Neural cell (in vitro differentiated cells): Measurements from ENCODE around the gene VSIG10L. TPM values are rescaled to one million over a fixed set of nuclear protein-coding genes. Genes with fewer than 3 reads are reported as not detected.

Experiments used
- H2AFZ ChIP-seq: fragments of 200-600, 300-800 bp; sonication (generic), shearing (Covaris generic); 2 replicates; pipeline ENCODE4 v1.6.0; 2014; ENCODE audit warnings: low read depth, mild to moderate bottlenecking, antibody characterized with exemption, low read length, moderate library complexity
- H3F3A ChIP-seq: fragments of 200-600 bp; shearing (Covaris generic); 2 replicates; pipeline ENCODE4 v1.6.1; 2016; ENCODE audit warnings: mild to moderate bottlenecking, moderate library complexity, mixed read lengths, antibody characterized with exemption, low read length; ENCODE audit not compliant: insufficient read depth, poor library complexity, severe bottlenecking
- H3K27ac ChIP-seq: fragments of 200-600, 300-800 bp; sonication (generic), shearing (Covaris generic); 2 replicates; pipeline ENCODE4 v1.5.1; 2014; ENCODE audit warnings: mild to moderate bottlenecking, low read length, moderate library complexity
- H3K27me3 ChIP-seq: fragments of 300-800, 200-600 bp; sonication (generic), shearing (Covaris generic); 2 replicates; pipeline ENCODE4 v1.6.0; 2014; ENCODE audit warnings: mild to moderate bottlenecking, low read depth, low read length, moderate library complexity; ENCODE audit not compliant: insufficient read depth
- H3K36me3 ChIP-seq: fragments of 300-800, 200-600 bp; sonication (generic), shearing (Covaris generic); 2 replicates; pipeline ENCODE4 v1.5.1; 2014; ENCODE audit warnings: mild to moderate bottlenecking, antibody characterized with exemption, low read length, moderate library complexity; ENCODE audit not compliant: insufficient read depth
- H3K4me2 ChIP-seq: fragments of 300-800, 200-600 bp; sonication (generic), shearing (Covaris generic); 2 replicates; pipeline ENCODE4 v1.6.0; 2014; ENCODE audit warnings: mild to moderate bottlenecking, low read length
- H3K4me3 ChIP-seq: fragments of 300-800, 200-600 bp; sonication (generic), shearing (Covaris generic); 2 replicates; pipeline ENCODE4 v1.5.1; 2014; ENCODE audit warnings: mild to moderate bottlenecking, low read length, moderate library complexity
- H3K79me2 ChIP-seq: fragments of 200-600 bp; shearing (Covaris generic); replicated peaks from 2 replicates; pipeline ENCODE4 v1.6.0; 2014; ENCODE audit warnings: mild to moderate bottlenecking, low read length, moderate library complexity; ENCODE audit not compliant: insufficient read depth
- H3K9ac ChIP-seq: fragments of 300-800, 200-600 bp; sonication (generic), shearing (Covaris generic); 2 replicates; pipeline ENCODE4 v1.6.1; 2016; ENCODE audit warnings: mild to moderate bottlenecking, low read length, mixed read lengths
- H3K9me2 ChIP-seq: fragments of 200-600 bp; shearing (Covaris generic); 2 replicates; pipeline ENCODE4 v1.6.1; 2016; ENCODE audit warnings: mild to moderate bottlenecking, low read length, mixed read lengths; ENCODE audit not compliant: insufficient read depth
- H3K9me3 ChIP-seq: fragments of 200-600, 300-800 bp; sonication (generic), shearing (Covaris generic); 2 replicates; pipeline ENCODE4 v1.6.1; 2016; ENCODE audit warnings: mild to moderate bottlenecking, mixed run types, low read length, moderate library complexity, mixed read lengths
- H4K20me1 ChIP-seq: fragments of 200-600 bp; shearing (Covaris generic); 2 replicates; pipeline ENCODE4 v1.6.1; 2016; ENCODE audit warnings: mild to moderate bottlenecking, mixed run types; ENCODE audit not compliant: insufficient read depth
- EP300 ChIP-seq: fragments of 450-650 bp; conservative IDR thresholded peaks from 2 replicates; pipeline ENCODE4 v1.6.1; 2014; ENCODE audit warnings: antibody characterized with exemption, mild to moderate bottlenecking, moderate library complexity; ENCODE audit not compliant: poor library complexity, severe bottlenecking
- EZH2 ChIP-seq: fragments of 200-600, 300-800 bp; shearing (Covaris generic), sonication (generic); IDR thresholded peaks from 2 replicates; pipeline ENCODE4 v1.6.1; 2014; ENCODE audit warnings: antibody characterized with exemption, low read length, borderline replicate concordance, mild to moderate bottlenecking; ENCODE audit not compliant: insufficient read depth, poor library complexity, severe bottlenecking
- MXI1 ChIP-seq: fragments of 450-650 bp; conservative IDR thresholded peaks from 2 replicates; pipeline ENCODE4 v1.6.1; 2014; ENCODE audit warnings: antibody characterized with exemption, mild to moderate bottlenecking; ENCODE audit not compliant: poor library complexity, severe bottlenecking
- POLR2AphosphoS5 ChIP-seq: IDR thresholded peaks from 2 replicates; pipeline ENCODE4 v1.6.1; 2012
- RAD21 ChIP-seq: fragments of 450-650 bp; conservative IDR thresholded peaks from 2 replicates; pipeline ENCODE4 v1.6.1; 2014; ENCODE audit warnings: antibody characterized with exemption, mild to moderate bottlenecking, moderate library complexity
- REST ChIP-seq: IDR thresholded peaks from 2 replicates; pipeline ENCODE4 v1.6.1; 2012; ENCODE audit warnings: borderline replicate concordance
- SMC3 ChIP-seq: fragments of 450-650 bp; conservative IDR thresholded peaks from 2 replicates; pipeline ENCODE4 v1.6.1; 2014; ENCODE audit warnings: antibody characterized with exemption, mild to moderate bottlenecking, moderate library complexity; ENCODE audit not compliant: poor library complexity
- TAF1 ChIP-seq: IDR thresholded peaks from 2 replicates; pipeline ENCODE4 v1.6.1; 2012; ENCODE audit warnings: low read depth
- polyA plus RNA-seq: library from polyadenylated mRNA; depleted of rRNA; stranded (reverse); fragments of >200 nt; gene quantifications from 2 replicates; pipeline ENCODE4 v1.2.3, GENCODE V29; 2014
- TF ChIP-seq, protein P1 (sequence below): fragments of 450-650 bp; IDR thresholded peaks from 2 replicates; pipeline ENCODE4 v1.5.1; 2014; ENCODE audit warnings: antibody characterized with exemption, mild to moderate bottlenecking, moderate library complexity; ENCODE audit not compliant: poor library complexity, severe bottlenecking

VSIG10L gene
- polyA plus RNA-seq, 1 donor from 2014 or later: 2.3 TPM

DNA sequence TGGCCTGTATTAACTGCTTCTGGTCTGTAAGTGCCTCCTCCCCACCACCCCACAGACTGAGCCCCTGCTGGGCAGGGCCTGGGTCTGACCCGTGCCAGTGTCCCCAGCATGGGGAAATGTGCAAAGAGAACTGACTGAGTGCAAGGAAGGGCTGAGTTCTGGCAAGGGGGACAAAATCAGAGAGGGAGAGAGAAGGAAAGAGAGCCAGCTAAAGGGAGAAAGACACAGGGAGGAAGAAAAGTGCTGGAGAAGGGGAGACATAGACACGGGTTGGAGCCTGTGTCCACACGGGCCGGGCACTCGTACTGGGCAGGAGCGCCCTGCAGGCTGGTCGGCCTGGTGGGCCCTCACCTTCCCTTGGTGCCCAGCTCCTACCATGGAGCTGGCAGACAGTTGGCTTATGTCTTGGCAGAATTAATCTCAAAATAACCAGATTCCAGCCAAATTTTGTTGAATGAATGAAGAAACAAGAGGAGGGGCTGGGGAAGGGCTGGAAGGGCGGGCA is 29.3 kb upstream of the VSIG10L start:
- Histone ChIP-seq H3K36me3 (no peaks in the 10 kb centered on the region), H3K27me3 (no peaks in the 10 kb centered on the region), H3K4me2 (no peak overlapping the region), H3K9ac (no peak overlapping the region), H4K20me1 (no peaks in the 10 kb centered on the region), H3K79me2 (no peaks in the 10 kb centered on the region), H3F3A (peaks cover 5% of the 10 kb centered on the region), H3K9me2 (no peaks in the 10 kb centered on the region), H3K27ac (no peak overlapping the region), H3K4me3 (no peak overlapping the region), H2AFZ (no peak overlapping the region), H3K9me3 (no peaks in the 10 kb centered on the region)
- TF ChIP-seq, protein P1, sequence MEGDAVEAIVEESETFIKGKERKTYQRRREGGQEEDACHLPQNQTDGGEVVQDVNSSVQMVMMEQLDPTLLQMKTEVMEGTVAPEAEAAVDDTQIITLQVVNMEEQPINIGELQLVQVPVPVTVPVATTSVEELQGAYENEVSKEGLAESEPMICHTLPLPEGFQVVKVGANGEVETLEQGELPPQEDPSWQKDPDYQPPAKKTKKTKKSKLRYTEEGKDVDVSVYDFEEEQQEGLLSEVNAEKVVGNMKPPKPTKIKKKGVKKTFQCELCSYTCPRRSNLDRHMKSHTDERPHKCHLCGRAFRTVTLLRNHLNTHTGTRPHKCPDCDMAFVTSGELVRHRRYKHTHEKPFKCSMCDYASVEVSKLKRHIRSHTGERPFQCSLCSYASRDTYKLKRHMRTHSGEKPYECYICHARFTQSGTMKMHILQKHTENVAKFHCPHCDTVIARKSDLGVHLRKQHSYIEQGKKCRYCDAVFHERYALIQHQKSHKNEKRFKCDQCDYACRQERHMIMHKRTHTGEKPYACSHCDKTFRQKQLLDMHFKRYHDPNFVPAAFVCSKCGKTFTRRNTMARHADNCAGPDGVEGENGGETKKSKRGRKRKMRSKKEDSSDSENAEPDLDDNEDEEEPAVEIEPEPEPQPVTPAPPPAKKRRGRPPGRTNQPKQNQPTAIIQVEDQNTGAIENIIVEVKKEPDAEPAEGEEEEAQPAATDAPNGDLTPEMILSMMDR: no peak
- no peak for TF ChIP-seq EZH2

GRCh38 chr19:51370230-51370629 is 28.3 kb upstream of the VSIG10L start:
- H3K27ac ChIP-seq: no peak overlapping the region

More at GRCh38 chr19:51370230-51370629, 28.3 kb upstream of the VSIG10L start:
- Histone ChIP-seq H3K4me3 (no peak overlapping the region), H3K79me2 (no peaks in the 10 kb centered on the region), H3K4me2 (no peak overlapping the region), H3K9ac (no peak overlapping the region), H3K9me2 (no peaks in the 10 kb centered on the region), H4K20me1 (no peaks in the 10 kb centered on the region), H3K36me3 (no peaks in the 10 kb centered on the region), H3K27me3 (no peaks in the 10 kb centered on the region), H2AFZ (no peak overlapping the region), H3F3A (peaks cover 5% of the 10 kb centered on the region), H3K9me3 (no peaks in the 10 kb centered on the region)
- TF ChIP-seq MXI1 (no peak), POLR2AphosphoS5 (no peak), RAD21 (no peak), REST (no peak), SMC3 (no peak), TAF1 (no peak), EP300 (no peak), EZH2 (no peak)
- TF ChIP-seq, protein P1: no peak
